GM12872 (cell line): Measurements from ENCODE around the gene GATA6.

Experiments used
- CTCF ChIP-seq: IDR thresholded peaks from 3 replicates; pipeline ENCODE4 v1.5.1; 2011; ENCODE audit warnings: low read depth, mild to moderate bottlenecking, low read length, moderate library complexity; ENCODE audit not compliant: insufficient read depth

GATA6 gene

GRCh38 chr18:22171258-22172119, 2.1 kb downstream of the GATA6 start:
- TF ChIP-seq CTCF = no peak

GRCh38 chr18:22172120-22172582, 2.8 kb downstream of the GATA6 start:
- no peak for TF ChIP-seq CTCF

- no peak for TF ChIP-seq CTCF
These were observed 3.2 kb downstream of the GATA6 start for GRCh38 chr18:22172594-22173049.

GRCh38 chr18:22173221-22173927, 4.0 kb downstream of the GATA6 start:
- no peak for TF ChIP-seq CTCF

GRCh38 chr18:22173928-22174301, 4.5 kb downstream of the GATA6 start:
- no peak for TF ChIP-seq CTCF

GRCh38 chr18:22174341-22175145, 5.2 kb downstream of the GATA6 start:
- TF ChIP-seq CTCF = no peak

GRCh38 chr18:22175346-22175745, 6.0 kb downstream of the GATA6 start:
- no peak for TF ChIP-seq CTCF
